ENCODE measurements around the gene HTR3D. TPM values are rescaled to one million over a fixed set of nuclear protein-coding genes. Genes with fewer than 3 reads are reported as not detected.
"Not testable (repeated sequence)": the region's sequence is repeated elsewhere in the genome, so short reads cannot be mapped to it uniquely, and the experiment has no call there.

The HTR3D gene
- total RNA-seq, 1 donor from 2014 or later: not detected

DNA sequence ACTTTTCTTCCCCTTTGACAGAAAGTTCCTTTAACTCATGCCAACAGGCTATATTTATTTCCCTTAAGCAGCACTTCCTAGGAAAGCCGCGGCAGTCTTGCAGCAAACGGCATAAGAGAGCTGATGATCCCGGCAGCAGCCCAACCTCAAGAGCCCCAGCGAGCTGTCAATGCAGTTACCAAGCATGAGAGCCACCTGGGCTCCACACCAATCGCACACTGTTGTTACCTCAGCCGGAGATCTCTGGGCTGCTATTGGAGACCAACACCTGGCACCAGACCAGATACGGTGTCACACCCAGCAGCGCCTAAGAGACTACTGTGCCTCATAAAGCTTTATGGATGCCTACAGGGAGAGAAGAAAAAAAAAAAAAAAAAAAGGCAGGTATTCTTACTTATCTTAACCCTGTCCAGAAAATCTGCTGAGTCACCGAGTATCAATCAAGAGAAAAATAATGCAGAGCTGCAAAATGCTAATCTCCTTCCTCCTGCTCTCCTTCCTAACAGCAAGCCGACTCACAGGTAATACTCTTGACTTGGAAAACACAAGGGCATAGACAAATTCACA is 25.5 kb upstream of the HTR3D start:
- Mint-ChIP-seq H3K4me1 (ENCODE audit: low read depth) (peaks cover 9% of the 10 kb centered on the region), H3K27ac (no peak overlapping the region), H3K9me3 (no peaks in the 10 kb centered on the region), H3K4me3 (no peak overlapping the region), H3K27me3 (ENCODE audit: insufficient read depth) (no peaks in the 10 kb centered on the region), H3K36me3 (ENCODE audit: low read depth) (peaks cover 4% of the 10 kb centered on the region)
- no peak for DNase-seq (ENCODE audit: low spot score)
- intact Hi-C loops (cut with micrococcal nuclease): no loop called here

DNA sequence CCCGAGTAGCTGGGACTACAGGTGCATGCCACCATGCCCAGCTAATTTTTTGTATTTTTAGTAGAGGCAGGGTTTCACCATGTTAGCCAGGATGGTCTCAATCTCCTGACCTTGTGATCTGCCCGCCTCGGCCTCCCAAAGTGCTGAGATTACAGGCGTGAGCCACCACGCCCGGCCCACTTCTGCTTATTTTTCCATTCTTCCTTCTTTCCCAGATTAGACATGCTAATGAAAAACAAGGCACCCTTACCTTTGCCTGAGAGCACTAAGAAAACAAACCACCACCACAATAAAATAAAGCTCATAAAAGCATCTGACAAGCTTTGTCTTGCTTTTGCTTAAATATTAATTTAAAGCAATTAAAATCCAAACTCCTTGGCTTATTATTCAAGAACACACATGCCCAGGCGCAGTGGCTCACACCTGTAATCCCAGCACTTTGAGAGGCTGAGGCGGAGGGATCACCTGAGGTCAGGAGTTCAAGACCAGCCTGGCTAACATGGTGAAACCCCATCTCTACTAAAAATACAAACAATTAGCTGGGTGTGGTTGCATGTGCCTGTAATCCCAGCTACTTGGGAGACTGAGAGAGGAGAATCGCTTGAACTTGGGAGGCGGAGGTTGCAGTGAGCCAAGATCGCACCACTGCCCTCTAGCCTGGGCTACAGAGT is 24.3 kb upstream of the HTR3D start:
- H3K27me3 Mint-ChIP-seq (ENCODE audit: insufficient read depth); H3K4me1 Mint-ChIP-seq (ENCODE audit: low read depth); H3K27ac Mint-ChIP-seq; H3K4me3 Mint-ChIP-seq; DNase-seq (ENCODE audit: low spot score); H3K9me3 Mint-ChIP-seq; H3K36me3 Mint-ChIP-seq (ENCODE audit: low read depth); intact Hi-C loops (cut with micrococcal nuclease): not testable (repeated sequence)

DNA sequence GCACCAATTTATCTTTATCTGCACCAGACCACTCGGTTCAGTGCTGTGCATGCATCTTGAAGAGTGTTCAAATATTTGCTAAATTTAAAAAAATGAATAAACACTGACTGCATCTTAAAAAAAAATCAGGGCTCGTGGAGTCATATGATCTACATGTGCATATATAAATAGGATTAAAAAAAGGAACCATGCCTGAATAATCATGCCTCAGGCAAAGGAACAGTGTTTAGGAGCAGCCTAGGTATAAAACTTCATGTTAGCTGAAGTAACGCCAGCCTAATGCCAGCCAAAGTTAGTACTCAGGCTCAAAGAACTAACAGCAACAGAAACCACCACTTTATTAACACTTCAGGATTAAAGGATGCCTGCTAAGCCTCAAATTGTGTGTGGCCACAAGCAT is 23.4 kb upstream of the HTR3D start:
- DNase-seq (ENCODE audit: low spot score): no peak
- Mint-ChIP-seq H3K9me3 (no peaks in the 10 kb centered on the region), H3K27ac (no peak overlapping the region), H3K4me1 (ENCODE audit: low read depth) (peaks cover 9% of the 10 kb centered on the region), H3K36me3 (ENCODE audit: low read depth) (peaks cover 11% of the 10 kb centered on the region), H3K4me3 (no peak overlapping the region), H3K27me3 (ENCODE audit: insufficient read depth) (no peaks in the 10 kb centered on the region)
- intact Hi-C loops (cut with micrococcal nuclease): no loop called here

DNA sequence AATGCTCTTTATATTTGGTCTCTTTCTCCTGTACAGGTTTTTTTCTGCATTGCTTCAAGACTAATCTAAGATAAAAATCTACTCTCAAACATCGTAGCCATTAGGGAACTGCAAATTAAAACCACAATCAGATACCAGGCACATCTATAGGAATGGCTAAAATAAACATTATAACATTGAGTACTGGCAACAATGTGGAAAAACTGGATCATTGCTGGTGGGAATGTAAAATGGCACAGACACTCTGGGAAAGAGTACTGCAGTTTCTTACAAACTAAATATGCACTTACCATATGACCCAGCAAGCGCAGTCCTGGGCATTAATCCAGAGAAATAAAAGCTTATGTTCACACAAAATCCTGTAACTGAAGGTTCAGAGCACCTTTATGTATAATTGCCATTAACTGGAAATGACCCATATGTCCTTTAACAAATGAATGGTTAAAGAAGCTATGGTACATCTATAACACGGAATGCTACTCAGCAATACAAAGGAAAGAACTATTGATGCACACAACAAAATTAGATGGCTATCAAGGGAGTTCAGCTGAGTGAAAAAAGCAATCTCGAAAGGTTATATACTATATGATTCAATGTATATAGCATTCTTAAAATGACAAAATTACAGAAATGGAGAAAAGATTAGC is 20.2 kb upstream of the HTR3D start:
- Mint-ChIP-seq H3K27me3 (ENCODE audit: insufficient read depth) (peaks cover 2% of the 10 kb centered on the region), H3K36me3 (ENCODE audit: low read depth) (peaks cover 11% of the 10 kb centered on the region), H3K27ac (no peak overlapping the region), H3K4me1 (ENCODE audit: low read depth) (peaks cover 10% of the 10 kb centered on the region), H3K4me3 (no peak overlapping the region), H3K9me3 (no peaks in the 10 kb centered on the region)
- DNase-seq (ENCODE audit: low spot score): no peak
- intact Hi-C loops (cut with micrococcal nuclease): no loop called here

DNA sequence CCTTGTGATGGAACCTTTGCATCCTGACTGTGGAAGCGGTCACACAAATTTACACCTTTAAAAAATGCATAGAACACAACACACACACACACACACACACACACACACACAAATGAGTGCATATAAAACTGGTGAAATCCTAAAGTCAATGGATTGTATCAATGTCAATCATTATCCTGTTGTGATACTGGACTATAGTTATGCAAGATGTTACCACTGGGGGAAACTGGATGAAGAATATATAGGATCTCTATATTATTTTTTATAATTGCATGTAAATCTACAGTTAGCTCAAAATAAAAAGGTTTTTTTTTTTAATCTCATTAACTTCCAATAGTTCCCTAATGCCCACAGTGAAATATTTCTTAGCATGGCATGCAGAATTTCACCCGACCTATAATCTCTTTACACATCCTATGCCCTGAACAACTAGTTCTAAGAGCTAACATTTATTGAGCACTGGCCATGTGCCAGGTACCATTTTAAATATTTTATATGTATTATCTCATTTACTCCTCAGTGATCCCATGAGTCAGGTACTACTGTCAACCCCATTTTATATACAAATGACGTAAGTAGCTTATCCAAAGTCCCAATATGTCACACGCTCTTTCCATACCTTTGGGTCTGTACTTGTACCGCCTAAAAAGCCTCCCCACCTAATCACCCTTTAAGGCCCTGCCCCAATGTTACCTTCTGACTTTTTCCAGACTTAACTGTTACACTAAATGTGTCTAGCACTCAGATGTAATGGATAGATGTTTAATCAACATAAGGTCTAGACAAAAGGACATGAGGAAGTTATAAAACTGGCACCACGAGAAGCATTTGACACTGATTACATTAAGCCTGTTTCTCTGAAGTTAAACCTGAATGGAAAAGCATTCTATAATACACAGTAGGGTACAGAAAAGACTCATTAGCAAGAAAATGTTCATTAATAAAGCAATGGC is 19.3 kb upstream of the HTR3D start:
- no peak overlapping the region for H3K4me3 Mint-ChIP-seq
- H3K27ac Mint-ChIP-seq: no peak overlapping the region
- intact Hi-C loops (cut with micrococcal nuclease): no loop called here
- H3K4me1 Mint-ChIP-seq (ENCODE audit: low read depth): peaks cover 16% of the 10 kb centered on the region
- no peak for DNase-seq (ENCODE audit: low spot score)
- H3K9me3 Mint-ChIP-seq: no peaks in the 10 kb centered on the region
- peaks cover 10% of the 10 kb centered on the region for H3K36me3 Mint-ChIP-seq (ENCODE audit: low read depth)
- H3K27me3 Mint-ChIP-seq (ENCODE audit: insufficient read depth): peaks cover 2% of the 10 kb centered on the region

DNA sequence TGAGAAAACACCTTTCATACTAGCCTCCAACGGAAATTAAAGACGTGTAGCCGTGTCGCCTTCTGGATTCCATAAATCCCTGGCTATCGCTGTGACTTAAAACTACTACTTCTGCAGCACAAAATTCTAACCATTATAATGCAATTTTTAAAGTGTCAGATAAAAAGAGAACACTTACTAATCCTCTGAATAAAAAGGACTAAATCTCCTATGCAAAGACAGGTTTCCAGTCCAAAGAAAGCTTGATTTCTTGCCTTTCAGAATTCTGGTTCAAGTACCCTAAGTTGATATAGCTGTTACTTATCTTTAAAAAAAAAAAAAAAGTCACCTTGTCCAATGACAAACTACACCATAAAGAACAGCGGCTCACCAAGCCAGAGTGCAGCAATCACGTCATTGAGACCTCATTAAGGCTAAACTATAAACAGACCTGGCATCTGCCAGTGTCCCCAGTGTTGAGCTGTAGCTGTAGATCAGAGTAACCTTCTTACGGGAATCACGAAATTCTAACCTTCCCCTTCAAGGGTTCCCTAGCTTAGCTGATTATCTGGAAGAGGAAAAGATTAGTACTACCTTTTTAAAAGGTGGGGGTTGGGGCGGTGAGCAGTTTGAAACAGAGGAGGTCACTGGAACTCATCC is 16.0 kb upstream of the HTR3D start:
- peaks cover 17% of the 10 kb centered on the region for H3K27me3 Mint-ChIP-seq (ENCODE audit: insufficient read depth)

DNA sequence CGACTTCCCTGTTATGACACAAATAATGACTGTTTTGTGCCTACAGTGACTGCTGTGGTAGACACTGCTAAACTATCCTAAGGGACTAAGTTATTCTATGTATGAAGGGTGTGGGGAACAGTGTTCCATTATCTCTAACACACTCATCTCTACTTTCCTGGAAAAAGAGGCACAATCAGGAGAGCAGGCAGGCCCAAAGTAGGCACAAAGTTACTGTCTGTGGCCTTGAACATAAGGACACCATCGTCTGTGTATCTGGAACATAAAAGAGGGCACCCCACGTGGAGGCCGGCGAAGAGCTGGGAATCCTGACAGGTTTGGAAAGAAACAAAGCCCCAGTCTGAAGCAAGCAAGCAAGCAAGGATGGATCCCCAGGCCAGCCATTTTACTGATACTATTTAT is 15.4 kb upstream of the HTR3D start:
- H3K27me3 Mint-ChIP-seq (ENCODE audit: insufficient read depth): peaks cover 20% of the 10 kb centered on the region
- peaks cover 25% of the 10 kb centered on the region for H3K4me1 Mint-ChIP-seq (ENCODE audit: low read depth)
- DNase-seq (ENCODE audit: low spot score): no peak
- H3K4me3 Mint-ChIP-seq: peak overlapping the region; percentile 99
- no peaks in the 10 kb centered on the region for H3K9me3 Mint-ChIP-seq
- H3K27ac Mint-ChIP-seq: no peak overlapping the region
- intact Hi-C loops (cut with micrococcal nuclease): loop anchor here (2.0 to 5.0 kb wide), 6 partner anchors 273 to 1266 kb away; partner anchors contain the start of gene YEATS2
- peaks cover 8% of the 10 kb centered on the region for H3K36me3 Mint-ChIP-seq (ENCODE audit: low read depth)

More for the DNA sequence above, 16.0 kb upstream of the HTR3D start:
- Mint-ChIP-seq H3K27ac (no peak overlapping the region), H3K36me3 (ENCODE audit: low read depth) (peaks cover 8% of the 10 kb centered on the region), H3K4me3 (peak overlapping the region; percentile 99), H3K9me3 (no peaks in the 10 kb centered on the region), H3K4me1 (ENCODE audit: low read depth) (peaks cover 25% of the 10 kb centered on the region)
- intact Hi-C loops (cut with micrococcal nuclease): loop anchor here (2.0 to 5.0 kb wide), 6 partner anchors 273 to 1267 kb away; partner anchors contain the start of gene YEATS2
- DNase-seq (ENCODE audit: low spot score): no peak

DNA sequence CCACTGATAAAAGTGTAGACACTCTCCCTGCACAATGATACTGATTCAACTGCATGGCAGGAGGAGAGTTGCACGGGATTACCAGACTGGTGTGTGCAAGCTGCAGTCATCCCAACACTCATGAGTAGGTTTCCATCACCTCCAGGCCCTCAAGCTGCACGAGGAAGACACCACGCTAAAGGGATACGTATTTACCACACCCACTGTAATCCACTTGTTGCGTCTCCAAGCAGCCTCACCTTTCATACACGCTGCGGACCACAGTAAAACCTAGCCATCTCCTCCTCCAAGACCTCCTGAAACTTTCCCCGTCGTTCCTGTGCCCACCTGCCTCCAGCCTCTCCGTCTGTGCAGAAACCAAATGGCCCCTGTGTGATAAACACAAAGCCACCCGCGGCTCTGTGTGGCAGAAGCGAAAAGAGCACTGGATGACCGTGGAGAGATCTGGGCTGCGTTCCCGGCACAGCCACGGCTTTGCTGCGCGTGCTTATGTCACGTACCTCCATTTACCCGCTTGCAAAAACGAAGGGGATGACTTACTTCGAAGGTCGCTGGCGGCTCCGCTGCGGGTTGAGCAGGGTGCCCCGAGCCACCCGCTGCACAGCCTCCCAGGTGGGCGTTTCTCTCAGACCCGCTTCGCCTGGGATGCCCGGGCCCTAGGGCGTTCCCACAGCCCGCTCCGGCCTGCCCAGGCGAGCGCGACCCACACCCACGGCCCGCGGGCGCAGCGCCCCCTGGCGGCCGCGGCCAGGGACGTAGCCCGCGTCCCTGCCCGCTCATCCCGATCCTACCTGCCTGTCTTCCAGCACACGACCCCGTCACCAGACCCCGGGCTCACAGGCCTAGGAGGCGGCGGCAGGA is 14.5 kb upstream of the HTR3D start:
- peaks cover 25% of the 10 kb centered on the region for H3K4me1 Mint-ChIP-seq (ENCODE audit: low read depth)
- H3K27me3 Mint-ChIP-seq (ENCODE audit: insufficient read depth): peaks cover 23% of the 10 kb centered on the region
- DNase-seq (ENCODE audit: low spot score): peak; percentile 58
- peak overlapping the region; percentile 85 for H3K27ac Mint-ChIP-seq
- H3K36me3 Mint-ChIP-seq (ENCODE audit: low read depth): peaks cover 8% of the 10 kb centered on the region
- intact Hi-C loops (cut with micrococcal nuclease): loop anchor here (1.0 to 5.0 kb wide), 14 partner anchors 118 to 1265 kb away; partner anchors contain the start of genes ABCF3, AP2M1, EIF2B5 and PARL
- peak overlapping the region; percentile 99 for H3K4me3 Mint-ChIP-seq
- H3K9me3 Mint-ChIP-seq: no peaks in the 10 kb centered on the region

DNA sequence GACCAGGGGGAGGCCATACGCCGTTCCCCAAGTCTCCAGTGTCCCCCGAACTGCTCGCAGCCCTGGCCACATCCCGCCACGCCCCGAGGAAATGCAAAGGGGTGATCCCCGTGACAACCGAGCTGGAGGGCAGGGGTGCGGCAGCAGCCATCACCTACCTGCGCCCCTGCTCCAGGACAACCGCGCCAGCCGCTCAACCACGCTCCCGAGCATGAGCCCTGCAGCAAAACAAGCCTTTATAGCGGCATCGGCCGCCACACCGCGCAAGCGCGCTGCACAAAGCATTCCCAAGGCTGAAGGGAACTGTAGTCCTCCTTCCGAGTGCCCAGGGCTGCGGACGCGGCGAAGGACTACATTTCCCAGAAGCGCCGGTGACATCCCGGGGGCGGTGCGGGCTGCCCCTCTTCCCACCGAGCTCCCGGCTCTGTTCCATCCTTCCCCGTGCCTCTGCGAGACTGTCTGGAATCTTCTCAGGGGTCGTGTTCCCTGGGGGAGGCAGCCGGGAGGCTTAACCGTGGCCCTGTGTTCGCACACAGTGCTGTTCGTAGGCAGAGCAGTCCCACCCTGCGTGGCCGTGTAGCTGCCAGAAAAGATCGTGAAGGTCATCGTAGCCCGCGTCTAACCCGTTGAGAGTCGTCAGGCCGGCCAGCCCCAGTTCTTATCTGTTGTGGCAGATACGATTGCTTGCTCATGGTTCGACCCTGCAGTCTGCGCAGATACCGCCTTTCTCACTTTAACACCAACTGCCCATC is 13.7 kb upstream of the HTR3D start, which contains the start of gene ABCC5:
TSS of gene ABCC5 (minus strand) at position 213 of the 752 bp plus-strand sequence. CDS start 3,492 bp downstream, outside the sequence.
- DNase-seq (ENCODE audit: low spot score): peak; percentile 78
- Mint-ChIP-seq H3K4me1 (ENCODE audit: low read depth) (peaks cover 30% of the 10 kb centered on the region), H3K27ac (peak within 1 kb of the TSS; percentile 85), H3K27me3 (ENCODE audit: insufficient read depth) (peaks cover 23% of the 10 kb centered on the region), H3K9me3 (no peaks in the 10 kb centered on the region), H3K4me3 (peak within 1 kb of the TSS; percentile 99), H3K36me3 (ENCODE audit: low read depth) (peaks cover 2% of the 10 kb centered on the region)
- intact Hi-C loops (cut with micrococcal nuclease): loop anchor here (1.0 to 5.0 kb wide), 14 partner anchors 117 to 1264 kb away; partner anchors contain the start of genes ABCF3, AP2M1, EIF2B5 and PARL

DNA sequence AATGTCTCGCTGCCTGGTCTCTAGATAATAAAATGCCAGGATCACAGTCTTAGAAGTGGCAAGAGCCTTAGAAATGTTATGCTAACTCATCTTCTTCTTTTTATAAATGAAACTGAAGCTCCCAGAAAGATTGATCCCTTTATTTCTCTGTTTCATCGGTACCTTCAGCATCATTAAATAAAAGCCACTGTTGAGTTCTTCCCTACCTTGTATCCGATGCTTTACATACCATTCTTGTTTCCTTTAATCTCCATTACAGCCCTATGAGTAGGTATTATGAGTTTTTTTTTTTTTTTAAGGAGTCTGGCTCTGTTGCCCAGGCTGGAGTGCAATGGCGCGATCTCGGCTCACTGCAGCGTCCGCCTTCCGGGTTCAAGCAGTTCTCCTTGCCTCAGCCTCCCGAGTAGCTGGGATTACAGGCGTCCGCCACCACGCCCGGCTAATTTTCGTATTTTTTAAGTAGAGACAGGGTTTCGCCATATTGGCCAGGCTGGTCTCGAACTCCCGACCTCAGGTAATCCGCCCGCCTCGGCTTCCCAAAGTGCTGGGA is 13.0 kb upstream of the HTR3D start:
- peak overlapping the region; percentile 85 for H3K27ac Mint-ChIP-seq
- peak overlapping the region; percentile 99 for H3K4me3 Mint-ChIP-seq
- peaks cover 30% of the 10 kb centered on the region for H3K4me1 Mint-ChIP-seq (ENCODE audit: low read depth)
- peaks cover 1% of the 10 kb centered on the region for H3K36me3 Mint-ChIP-seq (ENCODE audit: low read depth)
- intact Hi-C loops (cut with micrococcal nuclease): loop anchor here (5.0 kb wide), 4 partner anchors 321 to 1264 kb away; partner anchors contain the start of gene YEATS2
- DNase-seq (ENCODE audit: low spot score): no peak
- H3K9me3 Mint-ChIP-seq: no peaks in the 10 kb centered on the region
- peaks cover 23% of the 10 kb centered on the region for H3K27me3 Mint-ChIP-seq (ENCODE audit: insufficient read depth)

Measured in activated T-helper 1 cell treated with anti-CD3 and anti-CD28 coated beads, Interleukin-12 subunit alpha, Interleukin-12 subunit beta, Interleukin-2, Interleukin-4 antibody, amounts not matched to agents 30 ng/mL and 10 ng/mL and 1 ng/mL, durations not matched to agents 14 hours and 24 hours and 36 hours (primary cell).